Small intestine (tissue), 4 donors: Measurements from ENCODE around the gene MAGEA6. TPM values are rescaled to one million over a fixed set of nuclear protein-coding genes. Genes with fewer than 3 reads are reported as not detected.

ENCODE experiments used
- polyA plus RNA-seq, 4 donors: library from polyadenylated mRNA; stranded (reverse) in 3 of 4; unstranded in 1 of 4; fragments of 200-250 nt in 3 of 4; fragments of 120-200 nt in 1 of 4; gene quantifications; one replicate each; pipeline versions ENCODE4 v1.2.1 to v1.2.3, GENCODE V29; 2013
- donor health status: healthy with polysubstance abuse.
- donor health status: Bipolar disorder and iron deficiency.
- donor health status: healthy.

MAGEA6 gene
- polyA plus RNA-seq, 4 donors, result not detected

Other genes starting within 250 kb of the MAGEA6 start
- 1 to 10 TPM in 1 of 4 donors, under 1 TPM in 1, not detected in 2; 0.09 to 1.1 TPM for gene GABRQ, start 131.8 kb downstream of the MAGEA6 start, polyA plus RNA-seq
- gene MAGEA3, start 70.9 kb downstream of the MAGEA6 start, polyA plus RNA-seq, result not detected
- not detected for gene CSAG2, start 60.4 kb downstream of the MAGEA6 start, polyA plus RNA-seq
- not detected for gene MAGEA2B, start 55.1 kb downstream of the MAGEA6 start, polyA plus RNA-seq
- not detected for gene CSAG1, start 36.0 kb downstream of the MAGEA6 start, polyA plus RNA-seq
- gene MAGEA12, start 35.9 kb downstream of the MAGEA6 start, polyA plus RNA-seq, result not detected
- gene MAGEA2, start 15.8 kb downstream of the MAGEA6 start, polyA plus RNA-seq, result not detected
- under 1 TPM in 1 of 4 donors, not detected in 3; 0.12 TPM for gene CSAG3, start 10.5 kb downstream of the MAGEA6 start, polyA plus RNA-seq
- gene CETN2, start 61.1 kb upstream of the MAGEA6 start, polyA plus RNA-seq, result 10 to 100 TPM; 11.1 to 29.1 (median 20.3) TPM
- 10 to 100 TPM; 13.8 to 28.4 (median 19.9) TPM for gene NSDHL, start 61.4 kb upstream of the MAGEA6 start, polyA plus RNA-seq
- 1 to 10 TPM in 3 of 4 donors, under 1 TPM in 1; 0.45 to 1.8 (median 1.2) TPM for gene ZNF185, start 128.4 kb upstream of the MAGEA6 start, polyA plus RNA-seq
- gene PNMA5, start 224.4 kb upstream of the MAGEA6 start, polyA plus RNA-seq, result under 1 TPM in 2 of 4 donors, not detected in 2; 0.07 to 0.56 TPM